Parathyroid adenoma (tissue), 2 donors: Measurements from ENCODE around the gene RNF7.
"Not testable (repeated sequence)": the region's sequence is repeated elsewhere in the genome, so short reads cannot be mapped to it uniquely, and the experiment has no call there.

Source experiments
- H2AFZ ChIP-seq: fragments of 300-600 bp; sonication (generic); one replicate; pipeline ENCODE4 v1.7.0; 2017; ENCODE audit warnings: antibody characterized with exemption, mild to moderate bottlenecking
- H3K27ac ChIP-seq: fragments of 300-600 bp; sonication (generic); one replicate; pipeline ENCODE4 v1.7.0; 2017
- H3K27me3 ChIP-seq: fragments of 300-600 bp; sonication (generic); one replicate; pipeline ENCODE4 v1.7.0; 2017; ENCODE audit warnings: low read length; ENCODE audit not compliant: control insufficient read depth, insufficient read depth
- H3K36me3 ChIP-seq: fragments of 300-600 bp; sonication (generic); one replicate; pipeline ENCODE4 v1.7.0; 2017; ENCODE audit warnings: low read length; ENCODE audit not compliant: control insufficient read depth, insufficient read depth
- H3K4me1 ChIP-seq: fragments of 300-600 bp; sonication (generic); one replicate; pipeline ENCODE4 v1.7.0; 2017; ENCODE audit warnings: control low read depth
- H3K4me2 ChIP-seq: fragments of 300-600 bp; sonication (generic); one replicate; pipeline ENCODE4 v1.7.0; 2017; ENCODE audit warnings: low read length
- H3K4me3 ChIP-seq: fragments of 300-600 bp; sonication (generic); one replicate; pipeline ENCODE4 v1.7.0; 2017; ENCODE audit warnings: low read depth, low read length
- H3K79me2 ChIP-seq: fragments of 300-600 bp; sonication (generic); one replicate; pipeline ENCODE4 v1.7.0; 2017; ENCODE audit warnings: control low read depth
- H3K9ac ChIP-seq: fragments of 300-600 bp; sonication (generic); one replicate; pipeline ENCODE4 v1.7.0; 2017; ENCODE audit warnings: mild to moderate bottlenecking
- H3K9me3 ChIP-seq: fragments of 300-600 bp; sonication (generic); one replicate; pipeline ENCODE4 v1.7.0; 2017; ENCODE audit warnings: low read length; ENCODE audit not compliant: control insufficient read depth
- CTCF ChIP-seq: fragments of 300-600 bp; sonication (generic); IDR thresholded peaks from one replicate; pipeline ENCODE4 v1.7.0; 2017; ENCODE audit warnings: antibody characterized with exemption, mild to moderate bottlenecking
- donor health status: primary hyperparathyroidism.

Gene RNF7

DNA sequence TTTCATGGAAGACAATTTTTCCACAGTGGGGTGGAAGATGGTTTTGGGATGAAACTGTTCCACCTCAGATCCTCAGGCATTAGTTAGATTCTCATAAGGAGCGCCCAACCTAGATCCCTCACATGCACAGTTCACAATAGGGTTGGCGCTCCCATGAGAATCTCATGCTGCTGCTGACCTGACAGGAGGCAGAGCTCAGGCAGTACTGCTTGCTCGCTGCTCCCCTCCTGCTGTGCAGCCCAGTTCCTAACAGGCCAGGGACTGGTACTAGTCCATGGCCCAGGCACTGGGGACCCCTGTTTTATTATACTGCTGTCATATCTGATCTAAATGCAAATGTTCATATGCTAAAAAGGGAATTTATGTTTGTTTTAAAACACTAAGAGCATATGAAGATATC is 15.3 kb downstream of the RNF7 start:
- TF ChIP-seq CTCF = no peak
- no peak overlapping the region for H3K9ac ChIP-seq
- no peaks in the 10 kb centered on the region for H3K36me3 ChIP-seq
- H3K4me2 ChIP-seq = no peak overlapping the region
- H3K27ac ChIP-seq = no peak overlapping the region
- no peak overlapping the region for H3K4me3 ChIP-seq
- no peaks in the 10 kb centered on the region for H3K9me3 ChIP-seq
- H2AFZ ChIP-seq = no peak overlapping the region
- H3K27me3 ChIP-seq = no peaks in the 10 kb centered on the region
- no peaks in the 10 kb centered on the region for H3K4me1 ChIP-seq
- H3K79me2 ChIP-seq = no peaks in the 10 kb centered on the region

GRCh38 chr3:141754032-141754431 is 15.9 kb downstream of the RNF7 start:
- TF ChIP-seq CTCF = no peak

GRCh38 chr3:141762552-141762951 is 24.5 kb downstream of the RNF7 start:
- H3K4me1 ChIP-seq, H3K4me3 ChIP-seq, H3K27ac ChIP-seq, H3K9me3 ChIP-seq, H3K79me2 ChIP-seq, H3K4me2 ChIP-seq, H2AFZ ChIP-seq, H3K9ac ChIP-seq, H3K27me3 ChIP-seq, H3K36me3 ChIP-seq: not testable (repeated sequence)

More at GRCh38 chr3:141754032-141754431, 15.9 kb downstream of the RNF7 start:
- Histone ChIP-seq H3K4me2 (no peak overlapping the region), H3K27ac (no peak overlapping the region), H3K4me1 (no peaks in the 10 kb centered on the region), H3K9ac (no peak overlapping the region), H3K36me3 (no peaks in the 10 kb centered on the region), H3K9me3 (no peaks in the 10 kb centered on the region), H3K4me3 (no peak overlapping the region), H3K27me3 (no peaks in the 10 kb centered on the region), H2AFZ (no peak overlapping the region), H3K79me2 (no peaks in the 10 kb centered on the region)

DNA sequence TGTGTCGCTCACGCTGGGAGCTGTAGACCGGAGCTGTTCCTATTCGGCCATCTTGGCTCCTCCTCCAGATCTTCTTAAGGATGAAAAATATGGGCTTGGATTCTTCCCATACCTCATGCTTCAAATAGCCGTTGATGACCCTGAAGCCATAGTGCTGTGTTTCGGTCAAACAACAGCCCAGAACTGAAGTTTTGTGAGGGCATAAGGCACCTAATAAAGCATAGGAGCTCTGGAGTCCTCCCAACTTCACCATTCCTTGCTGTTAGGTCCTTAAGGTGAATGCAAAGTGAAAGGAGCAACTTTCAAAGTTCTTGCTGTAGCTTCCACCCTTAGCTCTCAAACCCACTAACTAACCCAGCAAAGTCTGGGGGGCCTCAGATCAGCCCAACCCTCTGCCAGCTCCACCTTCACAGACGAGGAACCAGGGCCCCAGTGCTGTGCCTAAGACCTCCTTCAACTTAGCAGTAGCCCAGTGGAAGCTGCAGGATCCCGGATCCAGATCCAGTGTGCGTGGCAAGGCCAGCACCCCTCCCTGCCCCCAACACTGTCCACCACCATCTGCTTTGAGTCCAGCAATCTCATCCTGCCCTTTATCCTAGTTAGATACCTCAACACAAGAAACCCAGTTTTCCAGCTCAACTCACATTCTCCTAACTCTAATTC is 25.1 kb downstream of the RNF7 start, which contains the start of gene GRK7:
Gene GRK7 (plus strand): TSS at position 321 of the 663 bp plus-strand sequence. CDS start 14,877 bp downstream, outside the sequence.
- H3K79me2 ChIP-seq = no peaks in the 10 kb centered on the region
- no peak within 1 kb of the TSS for H3K27ac ChIP-seq
- H2AFZ ChIP-seq = no peak within 1 kb of the TSS
- H3K9ac ChIP-seq = no peak within 1 kb of the TSS
- no peak within 1 kb of the TSS for H3K4me3 ChIP-seq
- no peak within 1 kb of the TSS for H3K4me2 ChIP-seq
- no peaks in the 10 kb centered on the region for H3K36me3 ChIP-seq
- H3K27me3 ChIP-seq = no peaks in the 10 kb centered on the region
- no peaks in the 10 kb centered on the region for H3K9me3 ChIP-seq
- H3K4me1 ChIP-seq = no peaks in the 10 kb centered on the region
- no peak for TF ChIP-seq CTCF

DNA sequence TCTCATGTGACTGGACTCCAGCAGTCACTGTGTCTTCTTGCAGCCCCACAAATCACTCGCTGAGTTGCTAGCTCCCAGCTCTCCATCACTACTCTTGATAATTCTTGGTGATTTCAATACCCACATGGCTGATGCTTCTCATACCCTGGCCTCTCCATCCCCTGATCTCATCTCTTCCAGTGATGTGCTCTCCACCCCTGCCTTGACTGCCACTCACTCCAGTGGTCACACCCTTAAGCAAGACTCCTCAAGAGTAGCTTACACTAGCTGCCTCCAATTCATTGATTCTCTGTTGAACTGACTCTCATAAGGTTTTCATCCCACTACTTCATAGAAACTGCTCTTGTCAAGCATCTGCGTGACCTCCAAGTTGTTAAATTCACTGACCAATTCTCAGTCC is 25.9 kb downstream of the RNF7 start:
- H3K36me3 ChIP-seq = no peaks in the 10 kb centered on the region
- H3K27ac ChIP-seq = no peak overlapping the region
- H2AFZ ChIP-seq = no peak overlapping the region
- no peak overlapping the region for H3K4me2 ChIP-seq
- H3K4me1 ChIP-seq = no peaks in the 10 kb centered on the region
- H3K79me2 ChIP-seq = no peaks in the 10 kb centered on the region
- no peak overlapping the region for H3K4me3 ChIP-seq
- H3K27me3 ChIP-seq = no peaks in the 10 kb centered on the region
- H3K9ac ChIP-seq = no peak overlapping the region
- no peak for TF ChIP-seq CTCF
- H3K9me3 ChIP-seq = no peaks in the 10 kb centered on the region
